HCT116 (cell line): ENCODE results near the gene ITGB7. TPM values are rescaled to one million over a fixed set of nuclear protein-coding genes. Genes with fewer than 3 reads are reported as not detected.

Experiments
- ATAC-seq: fragments of 200-7000 bp; cut with Tn5 transposase; 2 replicates; pipeline ENCODE4 v1.9.1; 2020; ENCODE audit warnings: mild to moderate bottlenecking, moderate library complexity
- BruUV-seq: library from RNA; stranded (reverse); fragments of 400-500 nt; replicated peaks from 2 replicates; lab custom pipeline; 2021; lab: Mats Ljungman, UMichigan
- CTCF ChIA-PET: fragments of 300-600 bp; sonication (Branson Sonifier 250); formaldehyde crosslinking; loops from one replicate; lab custom pipeline; 2021; ENCODE audit warnings: antibody characterized with exemption; lab: Charles Lee
- POLR2A ChIA-PET: fragments of 300-600, 350-600 bp; sonication (Branson Sonifier 250); formaldehyde crosslinking; loops from one replicate; lab custom pipeline; 2021; ENCODE audit warnings: antibody characterized with exemption; lab: Charles Lee
- RAD21 ChIA-PET, 2 experiments: fragments of 300-600 bp; sonication (Branson Sonifier 250); formaldehyde crosslinking; loops; one replicate each; lab custom pipeline; 2023; ENCODE audit warnings: low total read pairs in 2 of 2; ENCODE audit not compliant: uncharacterized antibody in 2 of 2, unreplicated experiment in 2 of 2, low non-redundant PET in 1 of 2; lab: Charles Lee
- DNase-seq: peaks from one replicate; pipeline ENCODE4 v3.0.0-alpha.2; 2010; ENCODE audit warnings: low read depth, low spot score
- H2AFZ ChIP-seq: fragments of 200-600 bp; shearing (Covaris generic), sonication (generic); 2 replicates; pipeline ENCODE4 v1.6.1; 2017; ENCODE audit warnings: low read depth, mixed run types, mixed read lengths, antibody characterized with exemption, low read length; ENCODE audit not compliant: poor library complexity, severe bottlenecking
- H3K27ac ChIP-seq: 2 replicates; pipeline ENCODE4 v1.5.1; 2012; ENCODE audit warnings: low read depth, low read length
- H3K27me3 ChIP-seq: fragments of 200-600 bp; sonication (generic); 2 replicates; pipeline ENCODE4 v1.6.1; 2016; ENCODE audit warnings: mixed run types, low read length, mixed read lengths; ENCODE audit not compliant: insufficient read depth
- H3K36me3 ChIP-seq, 2 experiments: fragments of 200-500 bp in 1 of 2; fragments of 200-600 bp in 1 of 2; sonication (Bioruptor generic) in 1 of 2; sonication (generic) in 1 of 2; 2 replicates each; pipeline versions ENCODE4 v1.5.1 to v1.6.1; 2014 to 2016; ENCODE audit warnings: low read length in 2 of 2, inconsistent platforms in 1 of 2, mixed read lengths in 1 of 2, mixed run types in 1 of 2; ENCODE audit not compliant: insufficient read depth in 2 of 2, control insufficient read depth in 1 of 2
- H3K4me1 ChIP-seq, 2 experiments: fragments of 200-600 bp in 1 of 2; sonication (generic) in 1 of 2; 2 replicates each; pipeline versions ENCODE4 v1.5.1 to v1.6.1; 2012 to 2017; ENCODE audit warnings: low read length in 2 of 2, inconsistent platforms in 1 of 2, mild to moderate bottlenecking in 1 of 2, mixed read lengths in 1 of 2, mixed run types in 1 of 2, moderate library complexity in 1 of 2; ENCODE audit not compliant: insufficient read depth in 2 of 2, control insufficient read depth in 1 of 2
- H3K4me2 ChIP-seq: fragments of 200-600 bp; sonication (generic); 2 replicates; pipeline ENCODE4 v1.6.1; 2017; ENCODE audit warnings: mixed run types, low read length, mixed read lengths
- H3K4me3 ChIP-seq, 2 experiments: fragments of 200-600 bp in 1 of 2; sonication (generic) in 1 of 2; replicated peaks in 1 of 2; 2 replicates each; pipeline ENCODE4 v1.5.1; 2011 to 2016; ENCODE audit warnings: low read length in 2 of 2, control low read depth in 1 of 2, low read depth in 1 of 2, mild to moderate bottlenecking in 1 of 2, mixed read lengths in 1 of 2, mixed run types in 1 of 2
- H3K79me2 ChIP-seq: fragments of 200-600 bp; sonication (generic); 2 replicates; pipeline ENCODE4 v1.6.1; 2017; ENCODE audit warnings: mild to moderate bottlenecking, mixed run types, low read length, moderate library complexity, mixed read lengths; ENCODE audit not compliant: insufficient read depth
- H3K9ac ChIP-seq: fragments of 200-600 bp; sonication (generic); 2 replicates; pipeline ENCODE4 v1.6.1; 2016; ENCODE audit warnings: low read length, mixed read lengths
- H3K9me2 ChIP-seq: fragments of 200-600 bp; sonication (generic), shearing (Covaris generic); 2 replicates; pipeline ENCODE4 v1.6.1; 2017; ENCODE audit warnings: mixed run types, mild to moderate bottlenecking, moderate library complexity; ENCODE audit not compliant: insufficient read depth
- H3K9me3 ChIP-seq, 2 experiments: fragments of 200-500 bp in 1 of 2; fragments of 200-600 bp in 1 of 2; sonication (Bioruptor generic) in 1 of 2; sonication (generic) in 1 of 2; 2 replicates each; pipeline ENCODE4 v1.6.1; 2014 to 2017; ENCODE audit warnings: low read length in 2 of 2, mixed read lengths in 2 of 2, inconsistent platforms in 1 of 2, low read depth in 1 of 2, mild to moderate bottlenecking in 1 of 2, mixed run types in 1 of 2, moderate library complexity in 1 of 2; ENCODE audit not compliant: control insufficient read depth in 1 of 2, insufficient read depth in 1 of 2
- H4K20me1 ChIP-seq: fragments of 200-600 bp; sonication (generic), shearing (Covaris generic); 2 replicates; pipeline ENCODE4 v1.6.1; 2017; ENCODE audit warnings: mixed run types, mild to moderate bottlenecking, moderate library complexity; ENCODE audit not compliant: insufficient read depth
- CTCF ChIP-seq, 3 experiments: fragments of 200-600 bp in 1 of 3; sonication (generic) in 1 of 3; IDR thresholded peaks in 2 of 3; conservative IDR thresholded peaks in 1 of 3; 2 replicates each; pipeline ENCODE4 v1.5.1; 2012 to 2017; ENCODE audit warnings: low read depth in 2 of 3, low read length in 2 of 3, antibody characterized with exemption in 1 of 3, borderline replicate concordance in 1 of 3, control low read depth in 1 of 3, mild to moderate bottlenecking in 1 of 3, mixed read lengths in 1 of 3, mixed run types in 1 of 3, moderate library complexity in 1 of 3; ENCODE audit not compliant: insufficient read depth in 1 of 3
- RAD21 ChIP-seq: IDR thresholded peaks from 2 replicates; pipeline ENCODE4 v1.6.1; 2012; ENCODE audit warnings: low read depth, mild to moderate bottlenecking
- TCF7L2 ChIP-seq: IDR thresholded peaks from 2 replicates; pipeline ENCODE4 v1.7.0; 2011; ENCODE audit warnings: borderline replicate concordance, inconsistent platforms; ENCODE audit not compliant: insufficient read depth, insufficient read length; ENCODE audit errors: extremely low read depth
- intact Hi-C: fragments of 100-400 bp; cut with micrococcal nuclease; formaldehyde crosslinking; loops from 2 replicates; pipeline ENCODE4 v1.10.0; 2022
- total RNA-seq: library from RNA; stranded (reverse); gene quantifications from one replicate; pipeline ENCODE4 v1.2.1, GENCODE V29; 2021; ENCODE audit not compliant: unreplicated experiment

The ITGB7 gene
- total RNA-seq, 1 experiment from 2014 or later = 1.9 TPM

DNA sequence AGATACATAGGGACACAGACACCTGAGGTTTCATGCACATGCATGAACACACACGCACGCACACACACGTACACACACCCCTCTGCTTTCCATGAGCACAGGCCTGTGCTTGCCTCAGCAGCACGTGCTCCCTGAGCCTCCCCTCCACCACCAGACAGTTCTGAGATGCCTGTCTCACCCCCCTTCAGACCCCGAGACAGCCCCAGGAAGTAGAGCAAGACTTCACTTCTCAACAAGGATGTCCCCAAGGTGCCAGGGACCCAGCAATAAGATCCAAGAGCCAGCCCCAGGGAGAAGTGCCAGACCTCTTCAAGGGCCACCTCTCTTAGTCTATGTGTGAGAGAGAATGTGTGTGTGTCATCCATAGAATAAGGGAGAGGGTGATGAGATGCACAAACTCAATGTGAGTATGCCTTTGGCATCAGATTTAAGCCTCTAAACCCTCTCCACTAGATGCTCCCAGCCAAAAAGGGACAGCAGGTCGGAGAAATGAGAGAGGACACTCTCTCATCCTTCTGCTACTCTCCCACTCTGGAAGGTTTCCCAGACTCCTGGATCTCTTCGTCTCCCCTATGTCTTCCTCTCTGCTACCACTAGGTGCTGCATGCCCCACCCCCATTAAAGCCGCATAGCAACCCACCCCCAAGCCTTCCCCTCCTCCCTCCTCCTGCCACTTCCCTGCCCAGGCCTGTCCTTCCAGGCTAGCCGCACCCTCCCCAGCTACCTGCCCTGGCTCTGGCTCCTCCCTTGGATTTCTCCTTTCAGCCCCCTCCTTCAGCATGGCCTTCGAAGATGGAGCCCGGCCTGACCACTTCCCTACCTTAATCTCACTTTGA, 17.2 kb upstream of the ITGB7 start:
- no peak for DNase-seq
- ChIA-PET POLR2A (no interaction called here), RAD21 (interaction anchor here in 1 of 2 experiments (0.6 kb wide), 1 partner anchor 10 kb away, joined by 6 read pairs; no protein-coding TSS in a partner anchor), CTCF (interaction anchor here (0.6 to 1.2 kb wide), 2 partner anchors 44 to 97 kb away, joined by 4 read pairs; partner anchors contain the start of genes AAAS and ESPL1)
- Histone ChIP-seq H3K27ac (peak overlapping the region; percentile 46), H3K4me1 (peaks cover 44 to 72% of the 10 kb centered on the region in 2 experiments), H3K79me2 (peaks cover 6% of the 10 kb centered on the region), H3K4me3 (no peak overlapping the region), H3K9me3 (no peaks in the 10 kb centered on the region), H2AFZ (no peak overlapping the region), H3K9ac (peak overlapping the region; percentile 28), H3K27me3 (no peaks in the 10 kb centered on the region), H3K9me2 (no peaks in the 10 kb centered on the region), H3K36me3 (no peaks in the 10 kb centered on the region), H3K4me2 (peak overlapping the region; percentile 54), H4K20me1 (no peaks in the 10 kb centered on the region)
- TF ChIP-seq RAD21 (no peak), TCF7L2 (no peak), CTCF (IDR thresholded peaks at IDR 0.05 in 2 of 3, conservative IDR thresholded peaks at IDR 0.05 in 1 of 3; ENCODE audit: borderline replicate concordance in 1 of 3, insufficient read depth in 1 of 3, low read depth in 2 of 3, low read length in 2 of 3) (peak in 2 of 3 experiments; percentile 44; a peak in 4 of 6 replicates)
- ATAC-seq = peak; percentile 15
- intact Hi-C loops = no loop called here
- BruUV-seq = no TSS peak
